Femur (tissue), 1 donor: ENCODE data around the gene DNHD1.
"Not testable (repeated sequence)": the region's sequence is repeated elsewhere in the genome, so short reads cannot be mapped to it uniquely, and the experiment has no call there.

Experiments used
- DNase-seq: peaks from one replicate; pipeline ENCODE4 v3.0.0-alpha.2; 2017

The DNHD1 gene

GRCh38 chr11:6480299-6480914, 16.7 kb upstream of the DNHD1 start:
- DNase-seq = no peak

- peak; percentile 99 for DNase-seq
Observed at GRCh38 chr11:6481012-6481923, 15.8 kb upstream of the DNHD1 start, which contains the start of the genes ARFIP2 and TIMM10B. TSS of gene ARFIP2 (minus strand) at chr11:6481331. CDS start at chr11:6480421, 910 bp downstream. TSS of gene TIMM10B (plus strand) at chr11:6481501. CDS start at chr11:6481517, 16 bp downstream.

GRCh38 chr11:6481924-6482275, 15.2 kb upstream of the DNHD1 start:
- DNase-seq = no peak

GRCh38 chr11:6482441-6482840, 14.6 kb upstream of the DNHD1 start:
- DNase-seq = no peak

GRCh38 chr11:6483015-6483414, 14.1 kb upstream of the DNHD1 start:
- no peak for DNase-seq

- DNase-seq = no peak
Observed at GRCh38 chr11:6485661-6486060, 11.4 kb upstream of the DNHD1 start.

- no peak for DNase-seq
Observed at GRCh38 chr11:6486256-6486655, 10.8 kb upstream of the DNHD1 start.

- no peak for DNase-seq
Observed at GRCh38 chr11:6486938-6487337, 10.1 kb upstream of the DNHD1 start.

GRCh38 chr11:6488342-6488741, 8.7 kb upstream of the DNHD1 start:
- DNase-seq = no peak

- no peak for DNase-seq
Observed at GRCh38 chr11:6488821-6489220, 8.3 kb upstream of the DNHD1 start.

- DNase-seq = no peak
Observed at GRCh38 chr11:6489306-6489705, 7.8 kb upstream of the DNHD1 start.

- no peak for DNase-seq
Observed at GRCh38 chr11:6498121-6498520, 1.0 kb downstream of the DNHD1 start.

- DNase-seq = no peak
Observed at GRCh38 chr11:6498544-6498943, 1.5 kb downstream of the DNHD1 start.

- DNase-seq = no peak
Observed at GRCh38 chr11:6502382-6502781, 5.3 kb downstream of the DNHD1 start.

- DNase-seq = no peak
Observed at GRCh38 chr11:6504166-6504565, 7.1 kb downstream of the DNHD1 start.

GRCh38 chr11:6505577-6506240, 8.6 kb downstream of the DNHD1 start:
- DNase-seq = no peak

GRCh38 chr11:6516865-6517264, 19.8 kb downstream of the DNHD1 start:
- no peak for DNase-seq

- DNase-seq = no peak
Observed at GRCh38 chr11:6520265-6520664, 23.2 kb downstream of the DNHD1 start.

- not testable (repeated sequence) for DNase-seq
Observed at GRCh38 chr11:6521946-6522345, 24.9 kb downstream of the DNHD1 start.

GRCh38 chr11:6523253-6523652, 26.2 kb downstream of the DNHD1 start:
- DNase-seq = no peak

GRCh38 chr11:6526411-6527135, 29.5 kb downstream of the DNHD1 start:
- DNase-seq = no peak

GRCh38 chr11:6529266-6529665, 32.2 kb downstream of the DNHD1 start:
- DNase-seq = no peak

GRCh38 chr11:6530848-6531247, 33.8 kb downstream of the DNHD1 start:
- no peak for DNase-seq
